Astrocyte of the spinal cord (primary cell): ENCODE measurements around the gene ZNF214.

ENCODE experiments used
- DNase-seq: peaks from one replicate; pipeline ENCODE4 v3.0.0; 2011; ENCODE audit warnings: low read depth, low spot score
- H3K4me3 ChIP-seq: 2 replicates; pipeline ENCODE4 v1.5.1; 2011; ENCODE audit warnings: low read depth, mild to moderate bottlenecking, low read length, moderate library complexity
- in situ Hi-C: cut with HindIII; loops from 2 replicates; pipeline ENCODE4 v1.10.0; 2017; ENCODE audit warnings: low sequenced_read_pairs
- TF ChIP-seq, protein P1 (sequence below): IDR thresholded peaks from 2 replicates; pipeline ENCODE4 v1.5.1; 2012; ENCODE audit warnings: low read depth, mild to moderate bottlenecking, low read length, inconsistent platforms

ZNF214 gene

DNA sequence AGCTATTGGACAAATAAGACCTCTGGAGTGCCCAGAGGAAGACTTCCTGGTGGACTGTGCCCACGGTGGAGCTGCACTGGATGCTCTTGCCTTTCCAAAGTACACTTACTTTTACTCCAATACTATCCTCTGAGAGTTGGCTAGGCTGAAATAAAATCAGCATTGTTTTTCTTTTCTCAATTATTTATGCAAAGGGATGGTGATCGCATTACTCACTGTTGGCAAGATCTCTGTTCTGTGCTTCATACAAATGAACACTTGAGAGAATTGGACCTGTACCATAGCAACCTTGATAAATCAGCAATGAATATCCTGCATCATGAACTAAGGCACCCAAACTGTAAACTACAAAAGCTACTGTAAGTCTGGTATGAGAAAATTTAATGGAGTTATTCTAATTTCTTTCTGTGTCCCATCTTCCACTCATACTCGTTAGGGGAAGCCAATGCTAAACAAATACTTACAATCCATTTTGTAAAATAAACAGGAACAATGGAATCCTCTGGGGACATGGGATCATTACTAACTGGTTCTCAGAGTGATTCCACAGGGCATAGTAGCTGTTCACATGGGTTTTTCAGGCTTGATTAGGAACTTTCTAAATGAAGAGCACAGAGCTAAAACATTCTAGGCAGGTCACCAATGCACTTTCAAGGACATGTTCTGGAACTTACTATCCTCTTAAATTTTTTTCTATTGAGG, 26.5 kb upstream of the ZNF214 start:
- H3K4me3 ChIP-seq = no peak overlapping the region
- DNase-seq = peak; percentile 65
- TF ChIP-seq, protein P1, sequence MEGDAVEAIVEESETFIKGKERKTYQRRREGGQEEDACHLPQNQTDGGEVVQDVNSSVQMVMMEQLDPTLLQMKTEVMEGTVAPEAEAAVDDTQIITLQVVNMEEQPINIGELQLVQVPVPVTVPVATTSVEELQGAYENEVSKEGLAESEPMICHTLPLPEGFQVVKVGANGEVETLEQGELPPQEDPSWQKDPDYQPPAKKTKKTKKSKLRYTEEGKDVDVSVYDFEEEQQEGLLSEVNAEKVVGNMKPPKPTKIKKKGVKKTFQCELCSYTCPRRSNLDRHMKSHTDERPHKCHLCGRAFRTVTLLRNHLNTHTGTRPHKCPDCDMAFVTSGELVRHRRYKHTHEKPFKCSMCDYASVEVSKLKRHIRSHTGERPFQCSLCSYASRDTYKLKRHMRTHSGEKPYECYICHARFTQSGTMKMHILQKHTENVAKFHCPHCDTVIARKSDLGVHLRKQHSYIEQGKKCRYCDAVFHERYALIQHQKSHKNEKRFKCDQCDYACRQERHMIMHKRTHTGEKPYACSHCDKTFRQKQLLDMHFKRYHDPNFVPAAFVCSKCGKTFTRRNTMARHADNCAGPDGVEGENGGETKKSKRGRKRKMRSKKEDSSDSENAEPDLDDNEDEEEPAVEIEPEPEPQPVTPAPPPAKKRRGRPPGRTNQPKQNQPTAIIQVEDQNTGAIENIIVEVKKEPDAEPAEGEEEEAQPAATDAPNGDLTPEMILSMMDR = no peak
- in situ Hi-C loops = no loop called here

DNA sequence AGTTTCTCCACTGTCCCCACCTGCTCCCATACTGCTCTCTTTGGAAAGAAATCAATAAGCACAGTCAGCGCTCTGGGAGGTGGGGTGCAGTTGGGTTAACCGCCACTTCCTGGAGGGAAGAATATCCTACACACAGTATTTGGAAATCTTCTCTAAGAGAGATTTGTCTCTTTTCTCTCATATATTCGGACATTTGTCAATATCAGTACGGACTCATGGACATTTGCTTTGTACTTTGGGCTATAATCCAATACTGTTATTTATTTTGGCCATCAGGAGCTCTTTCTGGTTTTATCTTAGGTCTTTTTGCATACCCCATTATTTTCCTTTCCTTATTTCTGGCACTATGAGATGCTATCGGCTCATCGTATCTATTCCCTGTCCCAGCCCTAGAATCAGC, 13.9 kb upstream of the ZNF214 start:
- in situ Hi-C loops = no loop called here

DNA sequence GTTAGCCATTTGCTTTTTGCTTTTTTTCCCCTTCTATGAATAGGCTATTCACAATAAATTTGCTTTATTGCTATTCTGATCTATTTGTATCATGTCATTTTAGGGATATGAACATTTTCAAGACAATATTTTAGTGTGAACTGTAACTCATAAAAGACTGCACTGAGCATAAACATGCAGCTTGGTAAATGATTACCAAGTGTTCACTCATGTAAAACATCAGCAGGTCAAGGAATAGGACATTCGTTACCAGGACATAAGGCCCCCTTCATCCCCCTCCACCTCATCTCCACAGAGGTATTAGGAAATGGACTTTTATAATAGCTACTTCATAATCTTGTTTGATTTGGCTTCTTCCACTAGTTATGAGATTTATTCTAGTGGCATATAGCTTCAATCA, 12.5 kb upstream of the ZNF214 start:
- in situ Hi-C loops = no loop called here
- DNase-seq = no peak
- TF ChIP-seq, protein P1 = no peak
- no peak overlapping the region for H3K4me3 ChIP-seq

More for the DNA sequence above, 13.9 kb upstream of the ZNF214 start:
- H3K4me3 ChIP-seq = no peak overlapping the region
- TF ChIP-seq, protein P1 = no peak
- no peak for DNase-seq

DNA sequence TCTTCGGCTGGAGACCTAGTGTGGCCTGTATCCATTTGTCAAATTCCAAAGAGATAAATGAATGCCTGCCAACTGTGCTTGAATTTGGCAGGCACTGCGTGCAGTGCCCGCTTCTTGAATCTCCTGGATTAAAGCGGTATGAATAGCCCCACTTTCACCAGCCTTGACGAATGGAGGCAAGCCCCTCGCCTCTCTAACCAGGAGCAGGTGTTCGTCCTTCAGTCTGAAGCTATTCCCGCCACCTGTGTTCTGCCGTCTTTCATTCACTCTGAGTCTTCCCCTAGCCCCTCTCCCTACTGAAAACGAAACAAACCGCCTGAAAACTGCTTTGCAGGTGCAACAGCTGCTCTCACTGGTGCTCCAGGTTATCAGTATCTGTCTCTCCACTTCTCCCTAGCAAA, 11.3 kb upstream of the ZNF214 start:
- no peak overlapping the region for H3K4me3 ChIP-seq
- in situ Hi-C loops = no loop called here
- TF ChIP-seq, protein P1 = no peak
- no peak for DNase-seq

DNA sequence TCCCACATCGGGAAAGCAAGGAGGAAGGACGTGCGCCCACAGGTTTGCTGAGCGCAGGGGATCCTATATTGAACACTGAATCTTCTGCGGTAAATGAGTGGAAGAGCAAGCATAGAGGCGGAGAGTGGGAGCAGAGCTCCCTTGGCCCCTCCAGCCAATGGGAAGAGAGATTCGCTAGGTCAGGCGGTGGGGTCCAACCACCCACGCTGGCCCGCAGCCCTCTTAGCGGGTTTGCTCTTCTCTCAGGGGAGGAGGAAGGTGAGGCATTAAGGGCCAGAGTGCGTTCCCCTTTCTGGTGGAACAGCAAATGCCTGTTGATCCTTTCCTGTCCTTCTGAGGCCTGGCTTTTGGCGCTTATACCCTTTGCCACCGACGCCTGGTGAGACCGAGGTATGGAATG, 10.7 kb upstream of the ZNF214 start:
- no peak for DNase-seq
- H3K4me3 ChIP-seq = no peak overlapping the region
- TF ChIP-seq, protein P1 = no peak
- in situ Hi-C loops = no loop called here

DNA sequence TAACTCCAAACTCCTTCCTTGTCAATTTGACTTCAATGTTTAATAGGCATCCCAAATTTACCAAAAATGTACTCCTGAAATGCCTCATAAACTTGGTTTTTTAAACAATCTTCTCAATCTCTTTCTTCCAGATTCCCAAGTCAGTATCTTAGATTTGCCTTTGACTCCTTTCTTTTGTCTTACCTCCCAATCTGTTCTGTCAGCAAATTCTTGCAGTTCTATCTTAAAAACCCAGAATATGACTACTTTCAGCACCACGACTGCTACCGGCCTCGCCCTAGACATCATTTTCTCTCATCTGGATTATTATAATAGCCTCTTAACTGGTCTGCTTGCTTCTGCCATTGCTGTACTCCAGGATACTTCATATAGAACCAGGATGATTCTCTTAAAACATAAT, 8.0 kb upstream of the ZNF214 start:
- in situ Hi-C loops = no loop called here
- no peak for DNase-seq
- no peak overlapping the region for H3K4me3 ChIP-seq
- TF ChIP-seq, protein P1 = no peak
